RWPE1 (cell line): ENCODE data around the gene KRT28.

Experiments used
- CTCF ChIA-PET: fragments of 350-600 bp; sonication (Branson Sonifier 250); formaldehyde crosslinking; extraction: SDS; loops from one replicate; lab custom pipeline; 2021; lab: Yijun Ruan, JAX
- POLR2A ChIA-PET: fragments of 400-600 bp; formaldehyde crosslinking; extraction: SDS; loops from one replicate; lab custom pipeline; 2020; ENCODE audit warnings: antibody characterized with exemption; ENCODE audit not compliant: low non-redundant PET; lab: Yijun Ruan, JAX
- DNase-seq: peaks from one replicate; pipeline ENCODE4 v3.0.0; 2012; ENCODE audit warnings: low spot score
- H3K27ac ChIP-seq: fragments of 450-650 bp; 2 replicates; pipeline ENCODE4 v1.5.1; 2017
- TF ChIP-seq, protein P1 (sequence below): fragments of 450-650 bp; conservative IDR thresholded peaks from 2 replicates; pipeline ENCODE4 v1.5.1; 2017; ENCODE audit warnings: low read depth, mild to moderate bottlenecking

Gene KRT28

DNA sequence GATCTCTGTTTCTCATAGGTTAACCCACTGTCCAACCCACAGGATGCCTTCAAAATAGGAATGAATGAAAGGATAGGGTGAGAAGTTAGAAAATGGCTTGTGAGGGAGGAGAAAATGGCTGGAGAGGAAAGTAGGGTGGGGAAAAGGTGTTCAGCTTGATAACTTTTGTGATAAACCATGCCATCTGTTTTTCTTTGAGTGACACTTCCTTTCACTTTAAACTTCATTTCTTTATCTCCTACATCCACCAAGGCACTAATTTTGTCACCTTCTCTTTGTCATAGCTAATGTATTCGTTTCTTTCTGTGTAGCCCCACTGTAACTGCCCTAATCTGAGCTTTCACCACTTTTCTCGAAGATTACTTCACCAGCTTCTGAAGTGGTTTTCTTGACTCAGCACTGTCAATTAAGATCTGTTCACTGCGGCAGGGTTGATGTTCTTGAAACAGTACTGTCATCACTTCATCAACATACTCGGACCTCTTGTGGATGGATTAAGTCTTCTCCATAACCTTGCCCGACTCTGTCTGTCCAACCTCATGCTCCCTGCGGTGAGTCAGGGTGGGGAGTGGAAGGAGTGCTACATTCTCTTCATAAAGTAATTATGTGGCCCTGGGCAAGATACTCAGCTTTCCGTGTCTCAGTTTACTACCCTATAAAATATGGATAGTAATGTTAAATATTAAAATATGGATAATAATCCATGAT lies 28.1 kb upstream of the KRT28 start:
- TF ChIP-seq, protein P1, sequence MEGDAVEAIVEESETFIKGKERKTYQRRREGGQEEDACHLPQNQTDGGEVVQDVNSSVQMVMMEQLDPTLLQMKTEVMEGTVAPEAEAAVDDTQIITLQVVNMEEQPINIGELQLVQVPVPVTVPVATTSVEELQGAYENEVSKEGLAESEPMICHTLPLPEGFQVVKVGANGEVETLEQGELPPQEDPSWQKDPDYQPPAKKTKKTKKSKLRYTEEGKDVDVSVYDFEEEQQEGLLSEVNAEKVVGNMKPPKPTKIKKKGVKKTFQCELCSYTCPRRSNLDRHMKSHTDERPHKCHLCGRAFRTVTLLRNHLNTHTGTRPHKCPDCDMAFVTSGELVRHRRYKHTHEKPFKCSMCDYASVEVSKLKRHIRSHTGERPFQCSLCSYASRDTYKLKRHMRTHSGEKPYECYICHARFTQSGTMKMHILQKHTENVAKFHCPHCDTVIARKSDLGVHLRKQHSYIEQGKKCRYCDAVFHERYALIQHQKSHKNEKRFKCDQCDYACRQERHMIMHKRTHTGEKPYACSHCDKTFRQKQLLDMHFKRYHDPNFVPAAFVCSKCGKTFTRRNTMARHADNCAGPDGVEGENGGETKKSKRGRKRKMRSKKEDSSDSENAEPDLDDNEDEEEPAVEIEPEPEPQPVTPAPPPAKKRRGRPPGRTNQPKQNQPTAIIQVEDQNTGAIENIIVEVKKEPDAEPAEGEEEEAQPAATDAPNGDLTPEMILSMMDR = no peak
- POLR2A ChIA-PET = no interaction called here
- peak; percentile 75 for DNase-seq
- CTCF ChIA-PET = interaction anchor here (0.5 to 1.0 kb wide), 3 partner anchors 14 to 583 kb away, joined by 3 to 4 read pairs (median 3); no protein-coding TSS in a partner anchor
- H3K27ac ChIP-seq = no peak overlapping the region

DNA sequence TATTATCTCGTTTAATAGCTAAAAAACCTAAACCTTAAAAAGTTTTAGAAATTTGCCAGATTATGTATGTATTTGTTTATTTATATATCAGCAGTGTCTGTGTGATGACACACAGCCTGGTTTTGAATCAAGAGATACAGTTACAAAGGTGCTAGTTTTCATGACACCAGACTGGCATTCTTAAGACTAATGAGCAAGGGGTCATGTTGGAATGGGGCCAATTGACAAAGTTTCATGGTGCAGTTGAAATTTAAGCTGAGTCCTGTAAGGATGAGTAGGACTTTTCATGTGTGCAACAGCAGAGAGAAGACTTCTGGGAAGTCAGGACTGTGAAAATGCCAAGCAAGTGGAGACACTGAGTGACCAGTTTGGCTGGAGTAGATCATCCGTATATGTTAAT lies 25.8 kb upstream of the KRT28 start:
- DNase-seq = no peak
- no peak overlapping the region for H3K27ac ChIP-seq
- POLR2A ChIA-PET = no interaction called here
- CTCF ChIA-PET = no interaction called here
- TF ChIP-seq, protein P1 = no peak

DNA sequence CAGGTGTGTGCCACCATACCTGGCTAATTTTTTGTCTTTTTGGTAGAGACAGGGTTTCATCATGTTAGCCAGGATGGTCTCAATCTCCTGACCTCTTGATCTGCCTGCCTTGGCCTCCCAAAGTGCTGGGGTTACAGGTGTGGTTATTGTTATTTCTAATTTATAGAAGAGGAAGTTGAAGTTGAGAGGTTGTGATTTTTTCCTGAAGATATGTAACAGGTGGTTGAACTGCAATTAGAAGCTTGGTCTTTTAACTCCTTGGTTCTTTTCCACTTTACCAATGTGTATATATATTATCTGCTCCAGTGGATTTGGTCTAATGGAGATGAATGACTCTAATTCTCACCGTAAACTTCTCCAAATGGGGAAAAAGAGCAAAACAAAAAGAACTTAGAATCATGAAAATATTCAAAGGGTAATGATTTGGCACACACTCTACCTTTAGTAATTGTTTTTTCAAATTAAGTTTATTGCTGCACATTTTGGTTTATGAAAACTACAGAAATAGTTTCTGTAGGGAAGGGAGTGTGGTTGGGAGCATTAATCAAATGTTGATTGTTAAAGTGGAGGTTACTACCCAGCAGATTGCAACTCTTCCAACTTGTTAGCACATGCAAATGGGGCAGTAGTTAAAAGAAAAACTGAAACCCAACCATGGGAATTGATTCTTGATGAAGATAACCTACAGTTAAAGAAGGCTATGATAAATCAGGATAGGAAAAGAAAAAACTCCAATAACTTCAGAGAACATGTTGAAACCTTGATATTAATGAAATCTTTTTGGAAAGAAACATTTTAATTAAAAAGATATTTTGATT lies 24.5 kb upstream of the KRT28 start:
- ChIA-PET POLR2A (no interaction called here), CTCF (interaction anchor here (0.7 kb wide), 1 partner anchor 844 kb away, joined by 3 read pairs; no protein-coding TSS in a partner anchor)
- DNase-seq = no peak
- no peak overlapping the region for H3K27ac ChIP-seq
- TF ChIP-seq, protein P1 = no peak

DNA sequence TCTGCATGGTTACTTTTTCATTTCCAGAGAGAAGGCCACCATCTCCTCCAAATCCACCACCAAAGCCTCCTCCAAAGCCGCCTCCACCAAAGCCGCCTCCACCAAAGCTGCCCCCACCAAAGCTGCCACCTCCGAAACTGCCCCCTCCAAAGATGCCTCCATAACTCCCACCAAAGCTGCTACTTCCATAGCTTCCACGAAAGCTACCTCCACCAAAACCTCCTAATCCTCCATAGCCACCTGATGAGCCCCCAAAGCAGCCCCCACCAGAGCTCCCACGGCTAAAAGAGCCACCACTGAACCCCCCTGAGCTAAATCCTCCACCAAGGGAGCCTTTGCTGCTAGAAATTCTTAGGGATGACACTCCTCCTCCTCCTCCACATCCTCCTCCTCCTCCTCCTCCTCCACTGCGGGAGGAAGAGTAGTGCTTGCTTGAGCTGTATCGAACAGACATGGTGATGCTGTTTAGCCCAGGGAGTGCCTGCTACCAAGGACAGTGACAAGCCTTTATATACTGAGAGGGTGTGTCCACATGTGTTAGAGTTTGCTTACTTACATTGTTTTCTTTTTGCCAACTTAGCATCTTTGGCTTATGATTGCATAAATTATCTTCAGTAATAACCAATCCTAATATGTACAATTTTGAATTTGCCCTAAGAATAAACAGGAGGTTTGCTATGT lies 22.5 kb upstream of the KRT28 start, which contains the start of gene KRT10:
Gene KRT10 (minus strand): TSS at position 483 of the 681 bp plus-strand sequence. CDS start 29 bp downstream, at position 454.
- ChIA-PET POLR2A (no interaction called here), CTCF (no interaction called here)
- TF ChIP-seq, protein P1 = no peak
- H3K27ac ChIP-seq = no peak within 1 kb of the TSS
- DNase-seq = no peak

DNA sequence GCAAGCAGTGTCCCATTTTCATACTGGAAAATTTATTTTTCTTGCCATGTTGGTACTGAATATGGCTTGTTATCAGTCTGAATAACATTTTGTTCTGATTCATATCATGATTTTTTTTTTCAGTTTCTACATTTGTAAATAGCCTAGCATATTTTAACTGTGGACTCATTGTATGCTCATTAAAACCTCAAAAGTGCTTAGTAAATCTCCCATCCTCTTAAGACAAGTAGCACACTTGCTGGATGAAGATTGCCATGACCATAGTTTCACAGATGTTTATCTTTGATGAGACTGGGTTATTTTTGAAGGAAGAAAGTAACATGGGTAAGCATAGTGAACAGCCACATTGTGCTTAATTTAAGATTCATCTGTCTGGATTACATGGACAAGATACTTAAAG lies 21.8 kb upstream of the KRT28 start:
- H3K27ac ChIP-seq = no peak overlapping the region
- TF ChIP-seq, protein P1 = no peak
- ChIA-PET POLR2A (no interaction called here), CTCF (no interaction called here)
- no peak for DNase-seq
